ENCODE measurements around the gene LPIN1. TPM values are rescaled to one million over a fixed set of nuclear protein-coding genes. Genes with fewer than 3 reads are reported as not detected.

LPIN1 gene
- total and polyA plus RNA-seq, 2 of the 13 experiments (the other 11 are each of a cell fraction or from before 2014, with no cell fraction given): 9.7 to 19.4 TPM

DNA sequence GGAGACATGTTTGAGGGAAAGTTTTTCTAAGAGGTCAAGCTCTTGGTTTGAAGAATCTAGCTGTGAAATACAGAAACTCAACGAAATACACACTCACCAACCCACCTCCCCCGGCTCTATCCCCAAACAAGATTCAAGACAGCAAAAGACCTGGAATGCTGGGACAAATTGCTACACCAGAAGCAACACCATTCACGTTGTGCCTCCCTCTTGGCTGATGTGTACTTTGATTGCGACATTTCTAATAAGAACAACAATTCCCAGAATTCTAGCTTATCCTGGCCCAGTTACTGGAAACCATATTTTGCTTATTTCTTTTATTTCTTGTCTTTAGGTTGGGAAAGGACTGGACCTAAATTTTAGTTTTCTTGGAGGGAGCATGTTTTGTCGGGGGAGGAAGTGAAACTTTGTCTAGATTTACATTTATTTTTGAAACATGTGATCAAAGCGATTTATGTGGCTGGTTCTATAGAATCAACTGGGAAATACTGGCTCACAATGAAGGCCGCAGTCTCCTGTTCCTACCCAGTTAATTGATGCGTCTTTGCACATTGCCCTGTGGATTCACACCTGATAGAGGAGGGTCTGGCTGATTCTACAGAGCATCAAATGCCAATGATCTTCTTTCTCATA lies 29.6 kb upstream of the LPIN1 start (continued):
- TF ChIP-seq, protein P1, sequence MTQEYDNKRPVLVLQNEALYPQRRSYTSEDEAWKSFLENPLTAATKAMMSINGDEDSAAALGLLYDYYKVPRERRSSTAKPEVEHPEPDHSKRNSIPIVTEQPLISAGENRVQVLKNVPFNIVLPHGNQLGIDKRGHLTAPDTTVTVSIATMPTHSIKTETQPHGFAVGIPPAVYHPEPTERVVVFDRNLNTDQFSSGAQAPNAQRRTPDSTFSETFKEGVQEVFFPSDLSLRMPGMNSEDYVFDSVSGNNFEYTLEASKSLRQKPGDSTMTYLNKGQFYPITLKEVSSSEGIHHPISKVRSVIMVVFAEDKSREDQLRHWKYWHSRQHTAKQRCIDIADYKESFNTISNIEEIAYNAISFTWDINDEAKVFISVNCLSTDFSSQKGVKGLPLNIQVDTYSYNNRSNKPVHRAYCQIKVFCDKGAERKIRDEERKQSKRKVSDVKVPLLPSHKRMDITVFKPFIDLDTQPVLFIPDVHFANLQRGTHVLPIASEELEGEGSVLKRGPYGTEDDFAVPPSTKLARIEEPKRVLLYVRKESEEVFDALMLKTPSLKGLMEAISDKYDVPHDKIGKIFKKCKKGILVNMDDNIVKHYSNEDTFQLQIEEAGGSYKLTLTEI (CRISPR knock-in tag; conservative IDR thresholded peaks at IDR 0.05): no peak
- no peak for TF ChIP-seq NR2F6 (IDR thresholded peaks at IDR 0.05)
- peak; percentile 36; the same call in 1 of the 2 replicates for TF ChIP-seq NR2F6 (CRISPR knock-in tag; IDR thresholded peaks at IDR 0.05)
- peak; percentile 32; the same call in 1 of the 2 replicates for TF ChIP-seq FOXJ3 (CRISPR knock-in tag; IDR thresholded peaks at IDR 0.05; ENCODE audit: borderline replicate concordance)
- peak; percentile 99 for TF ChIP-seq CEBPB (IDR thresholded peaks at IDR 0.05; ENCODE audit: borderline replicate concordance, low read depth, low read length)
- TF ChIP-seq DR1 (CRISPR knock-in tag; IDR thresholded peaks at IDR 0.05): no peak
- TF ChIP-seq EP300 (IDR thresholded peaks at IDR 0.05; ENCODE audit: low read depth in 2 of 2, low read length in 2 of 2): peak in 1 of 2 experiments; percentile 42; a peak in 2 of 4 replicates
- TF ChIP-seq EP300 (CRISPR knock-in tag; IDR thresholded peaks at IDR 0.05; ENCODE audit: borderline replicate concordance): no peak
- TF ChIP-seq ZNF644 (CRISPR knock-in tag; IDR thresholded peaks at IDR 0.05; ENCODE audit: low read depth): peak; percentile 73; the same call in 1 of the 2 replicates
- 0 out of 2 replicates have a peak, but pooled peaks have one; percentile 26 for TF ChIP-seq ERF (CRISPR knock-in tag; IDR thresholded peaks at IDR 0.05)
- peak; percentile 69 for TF ChIP-seq ZNF143 (CRISPR knock-in tag; IDR thresholded peaks at IDR 0.05)
- TF ChIP-seq PATZ1 (CRISPR knock-in tag; IDR thresholded peaks at IDR 0.05): peak; percentile 30; the same call in 1 of the 2 replicates
- TF ChIP-seq ZNF709 (CRISPR knock-in tag; IDR thresholded peaks at IDR 0.05): no peak
- TF ChIP-seq SALL1 (CRISPR knock-in tag; IDR thresholded peaks at IDR 0.05): peak; percentile 31; the same call in 1 of the 2 replicates
- TF ChIP-seq ZNF260 (CRISPR knock-in tag; IDR thresholded peaks at IDR 0.05; ENCODE audit: borderline replicate concordance, low read depth): no peak
- TF ChIP-seq SMAD3 (CRISPR knock-in tag; IDR thresholded peaks at IDR 0.05): peak; percentile 84; the same call in 1 of the 2 replicates
- TF ChIP-seq, protein P2, sequence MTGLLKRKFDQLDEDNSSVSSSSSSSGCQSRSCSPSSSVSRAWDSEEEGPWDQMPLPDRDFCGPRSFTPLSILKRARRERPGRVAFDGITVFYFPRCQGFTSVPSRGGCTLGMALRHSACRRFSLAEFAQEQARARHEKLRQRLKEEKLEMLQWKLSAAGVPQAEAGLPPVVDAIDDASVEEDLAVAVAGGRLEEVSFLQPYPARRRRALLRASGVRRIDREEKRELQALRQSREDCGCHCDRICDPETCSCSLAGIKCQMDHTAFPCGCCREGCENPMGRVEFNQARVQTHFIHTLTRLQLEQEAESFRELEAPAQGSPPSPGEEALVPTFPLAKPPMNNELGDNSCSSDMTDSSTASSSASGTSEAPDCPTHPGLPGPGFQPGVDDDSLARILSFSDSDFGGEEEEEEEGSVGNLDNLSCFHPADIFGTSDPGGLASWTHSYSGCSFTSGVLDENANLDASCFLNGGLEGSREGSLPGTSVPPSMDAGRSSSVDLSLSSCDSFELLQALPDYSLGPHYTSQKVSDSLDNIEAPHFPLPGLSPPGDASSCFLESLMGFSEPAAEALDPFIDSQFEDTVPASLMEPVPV (CRISPR knock-in tag; IDR thresholded peaks at IDR 0.05): no peak
- peak in 1 of 2 experiments; percentile 66; a peak in 1 of 4 replicates for TF ChIP-seq KLF16 (CRISPR knock-in tag; IDR thresholded peaks at IDR 0.05)
- TF ChIP-seq ZNF264 (CRISPR knock-in tag; IDR thresholded peaks at IDR 0.05): no peak
- no peak for TF ChIP-seq MAZ (IDR thresholded peaks at IDR 0.05; ENCODE audit: borderline replicate concordance, low read depth, low read length)
- TF ChIP-seq MAZ (CRISPR knock-in tag; IDR thresholded peaks at IDR 0.05; ENCODE audit: low read depth): 0 out of 2 replicates have a peak, but pooled peaks have one; percentile 52
- TF ChIP-seq, protein P3, sequence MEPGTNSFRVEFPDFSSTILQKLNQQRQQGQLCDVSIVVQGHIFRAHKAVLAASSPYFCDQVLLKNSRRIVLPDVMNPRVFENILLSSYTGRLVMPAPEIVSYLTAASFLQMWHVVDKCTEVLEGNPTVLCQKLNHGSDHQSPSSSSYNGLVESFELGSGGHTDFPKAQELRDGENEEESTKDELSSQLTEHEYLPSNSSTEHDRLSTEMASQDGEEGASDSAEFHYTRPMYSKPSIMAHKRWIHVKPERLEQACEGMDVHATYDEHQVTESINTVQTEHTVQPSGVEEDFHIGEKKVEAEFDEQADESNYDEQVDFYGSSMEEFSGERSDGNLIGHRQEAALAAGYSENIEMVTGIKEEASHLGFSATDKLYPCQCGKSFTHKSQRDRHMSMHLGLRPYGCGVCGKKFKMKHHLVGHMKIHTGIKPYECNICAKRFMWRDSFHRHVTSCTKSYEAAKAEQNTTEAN (CRISPR knock-in tag; conservative IDR thresholded peaks at IDR 0.05): no peak
- no peak for TF ChIP-seq HDAC6 (IDR thresholded peaks at IDR 0.05; ENCODE audit: low read depth, low read length)
- no peak for TF ChIP-seq GTF2F1 (IDR thresholded peaks at IDR 0.05; ENCODE audit: low read length)
- peak; percentile 69; the same call in 1 of the 2 replicates for TF ChIP-seq FOXK1 (CRISPR knock-in tag; IDR thresholded peaks at IDR 0.05; ENCODE audit: borderline replicate concordance, low read depth)
